ENCODE data around the gene TBC1D17. TPM values are rescaled to one million over a fixed set of nuclear protein-coding genes. Genes with fewer than 3 reads are reported as not detected.

The TBC1D17 gene
- total RNA-seq, 1 experiment from 2014 or later: 35.1 TPM

DNA sequence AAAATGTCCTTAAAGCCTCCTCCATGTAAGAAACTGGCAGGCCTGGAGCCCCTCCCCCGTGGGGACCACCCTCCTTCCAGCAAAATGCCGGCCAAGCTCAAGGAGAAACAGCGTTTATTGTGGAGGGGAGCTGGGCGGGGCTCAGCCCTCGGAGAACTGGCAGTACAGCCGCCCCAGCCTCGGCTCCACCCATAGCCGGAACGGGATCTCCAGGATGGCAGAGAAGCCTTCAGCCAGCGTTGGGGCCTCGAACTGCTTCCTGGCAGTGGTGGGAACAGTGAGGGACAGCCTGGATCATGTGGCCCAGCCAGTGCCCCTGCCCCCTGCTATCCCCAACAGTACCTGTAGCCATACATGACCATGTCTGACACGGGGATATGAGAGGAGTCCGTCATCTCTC is 16.4 kb upstream of the TBC1D17 start:
- H3K4me1 ChIP-seq (ENCODE audit: insufficient read depth, low read length, poor library complexity, severe bottlenecking): peaks cover 17% of the 10 kb centered on the region
- TF ChIP-seq, protein P1, sequence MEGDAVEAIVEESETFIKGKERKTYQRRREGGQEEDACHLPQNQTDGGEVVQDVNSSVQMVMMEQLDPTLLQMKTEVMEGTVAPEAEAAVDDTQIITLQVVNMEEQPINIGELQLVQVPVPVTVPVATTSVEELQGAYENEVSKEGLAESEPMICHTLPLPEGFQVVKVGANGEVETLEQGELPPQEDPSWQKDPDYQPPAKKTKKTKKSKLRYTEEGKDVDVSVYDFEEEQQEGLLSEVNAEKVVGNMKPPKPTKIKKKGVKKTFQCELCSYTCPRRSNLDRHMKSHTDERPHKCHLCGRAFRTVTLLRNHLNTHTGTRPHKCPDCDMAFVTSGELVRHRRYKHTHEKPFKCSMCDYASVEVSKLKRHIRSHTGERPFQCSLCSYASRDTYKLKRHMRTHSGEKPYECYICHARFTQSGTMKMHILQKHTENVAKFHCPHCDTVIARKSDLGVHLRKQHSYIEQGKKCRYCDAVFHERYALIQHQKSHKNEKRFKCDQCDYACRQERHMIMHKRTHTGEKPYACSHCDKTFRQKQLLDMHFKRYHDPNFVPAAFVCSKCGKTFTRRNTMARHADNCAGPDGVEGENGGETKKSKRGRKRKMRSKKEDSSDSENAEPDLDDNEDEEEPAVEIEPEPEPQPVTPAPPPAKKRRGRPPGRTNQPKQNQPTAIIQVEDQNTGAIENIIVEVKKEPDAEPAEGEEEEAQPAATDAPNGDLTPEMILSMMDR (conservative IDR thresholded peaks at IDR 0.05; ENCODE audit: low read depth, low read length): no peak
- TF ChIP-seq EZH2 (IDR thresholded peaks at IDR 0.05; ENCODE audit: borderline replicate concordance, low read depth, low read length, poor library complexity, severe bottlenecking): no peak
- no peaks in the 10 kb centered on the region for H3K9me3 ChIP-seq (ENCODE audit: low read depth, low read length, poor library complexity, severe bottlenecking)
- ChIA-PET POLR2A (ENCODE audit: low non-redundant PET) (no interaction called here), CTCF (no interaction called here)
- H3K36me3 ChIP-seq (ENCODE audit: insufficient read depth, low read length, poor library complexity, severe bottlenecking): peaks cover 84% of the 10 kb centered on the region
- H3K27me3 ChIP-seq (replicated peaks; ENCODE audit: insufficient read depth, low read depth, low read length, poor library complexity): no peaks in the 10 kb centered on the region
- intact Hi-C loops (cut with micrococcal nuclease; ENCODE audit: unreplicated experiment): no loop called here
- BruUV-seq (replicated peaks): no TSS peak
- H3K4me3 ChIP-seq (ENCODE audit: low read depth, low read length, poor library complexity, severe bottlenecking): no peak overlapping the region
- peak; percentile 79 for DNase-seq (ENCODE audit: low spot score)
- H3K27ac ChIP-seq (ENCODE audit: low read depth, low read length, poor library complexity, severe bottlenecking): peak overlapping the region; percentile 37

DNA sequence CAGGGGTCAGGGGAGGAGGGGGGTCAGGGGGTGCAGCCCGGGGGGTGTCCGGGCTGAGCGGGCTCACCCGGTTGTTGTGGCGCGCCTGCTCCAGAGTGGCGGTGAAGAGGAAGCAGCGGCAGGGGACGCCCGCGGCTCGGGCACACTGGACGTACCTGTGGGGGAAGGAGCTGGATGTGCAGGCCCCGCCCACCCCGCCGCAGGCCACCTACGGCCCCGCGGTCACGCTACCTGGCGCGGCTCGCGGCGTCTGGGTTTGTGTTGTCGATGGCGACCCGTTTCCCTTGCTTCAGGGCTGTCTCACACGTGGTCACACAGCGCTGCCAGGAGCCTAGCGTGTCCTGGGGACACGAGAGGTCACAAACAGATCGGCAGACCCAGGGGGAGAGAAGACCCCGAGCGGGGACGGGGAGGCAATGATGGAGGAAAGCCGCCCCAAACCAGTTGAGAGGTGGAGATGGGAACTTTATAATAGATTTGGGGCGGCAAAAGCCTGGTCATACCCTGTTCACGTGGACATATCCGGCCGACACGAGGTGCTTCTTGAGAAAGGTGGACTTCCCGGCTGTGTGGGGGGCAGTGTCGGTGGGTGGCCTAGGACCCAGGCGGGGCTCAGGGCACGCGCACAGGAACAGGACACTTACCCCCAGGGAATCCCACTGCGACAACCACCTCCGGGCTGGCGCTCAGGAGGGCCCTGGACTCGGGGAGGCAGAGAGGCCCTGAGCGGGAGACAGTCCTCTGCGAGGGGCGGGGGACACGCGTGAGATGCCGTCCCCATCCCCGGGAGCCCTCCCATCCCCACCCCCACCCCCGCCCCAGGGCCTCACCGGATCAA is 15.7 kb upstream of the TBC1D17 start:
- TF ChIP-seq, protein P1 (conservative IDR thresholded peaks at IDR 0.05; ENCODE audit: low read depth, low read length): no peak
- TF ChIP-seq EZH2 (IDR thresholded peaks at IDR 0.05; ENCODE audit: borderline replicate concordance, low read depth, low read length, poor library complexity, severe bottlenecking): no peak
- Histone ChIP-seq H3K27me3 (replicated peaks; ENCODE audit: insufficient read depth, low read depth, low read length, poor library complexity) (no peaks in the 10 kb centered on the region), H3K4me1 (ENCODE audit: insufficient read depth, low read length, poor library complexity, severe bottlenecking) (peaks cover 23% of the 10 kb centered on the region), H3K27ac (ENCODE audit: low read depth, low read length, poor library complexity, severe bottlenecking) (no peak overlapping the region), H3K4me3 (ENCODE audit: low read depth, low read length, poor library complexity, severe bottlenecking) (no peak overlapping the region), H3K9me3 (ENCODE audit: low read depth, low read length, poor library complexity, severe bottlenecking) (no peaks in the 10 kb centered on the region), H3K36me3 (ENCODE audit: insufficient read depth, low read length, poor library complexity, severe bottlenecking) (peaks cover 78% of the 10 kb centered on the region)
- intact Hi-C loops (cut with micrococcal nuclease; ENCODE audit: unreplicated experiment): no loop called here
- ChIA-PET CTCF (no interaction called here), POLR2A (ENCODE audit: low non-redundant PET) (no interaction called here)
- no peak for DNase-seq (ENCODE audit: low spot score)
- no TSS peak for BruUV-seq (replicated peaks)

DNA sequence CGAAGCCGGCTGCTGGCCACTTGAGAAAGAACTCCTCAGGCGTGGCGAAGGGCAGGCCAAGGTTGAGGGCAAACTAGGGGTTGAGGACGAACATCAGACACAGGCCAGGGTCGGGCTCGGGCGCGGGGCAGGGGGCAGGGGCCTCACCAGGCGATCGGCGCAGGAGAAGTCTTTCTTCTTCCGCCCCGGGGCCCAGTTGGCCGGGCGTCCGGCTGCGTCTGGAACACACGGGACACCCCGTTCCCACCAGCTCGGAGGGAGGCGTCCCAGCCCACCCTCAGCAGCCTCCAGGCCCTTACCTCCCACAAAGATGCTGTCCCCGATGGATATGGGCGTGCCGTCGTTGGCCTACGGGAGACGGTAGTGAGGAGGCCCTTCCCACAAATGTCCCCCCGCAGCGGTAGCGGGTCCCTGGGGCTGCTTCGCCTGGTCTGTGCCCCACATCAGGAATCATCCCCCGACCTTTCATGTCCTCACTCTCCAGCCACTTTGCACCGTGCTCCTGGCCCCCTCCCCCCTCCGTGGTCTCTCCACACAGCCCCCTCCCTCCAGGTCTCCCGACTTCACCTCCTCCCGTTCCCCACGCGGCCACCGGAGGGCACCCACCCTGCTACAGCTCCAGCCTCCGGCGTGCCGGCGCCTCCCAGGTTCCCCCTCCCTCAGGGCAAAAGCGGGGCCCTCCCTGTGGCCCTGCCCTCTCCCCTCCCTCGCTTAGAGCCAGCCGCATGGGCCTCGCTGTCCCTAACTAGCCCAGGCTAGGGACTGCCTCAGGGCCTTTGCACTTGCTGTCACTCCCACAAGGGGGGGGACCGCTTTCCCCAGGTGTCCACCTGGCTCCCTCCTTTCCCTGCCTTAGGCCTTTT is 14.9 kb upstream of the TBC1D17 start:
- ChIA-PET POLR2A (ENCODE audit: low non-redundant PET) (no interaction called here), CTCF (no interaction called here)
- intact Hi-C loops (cut with micrococcal nuclease; ENCODE audit: unreplicated experiment): no loop called here
- Histone ChIP-seq H3K4me3 (ENCODE audit: low read depth, low read length, poor library complexity, severe bottlenecking) (no peak overlapping the region), H3K36me3 (ENCODE audit: insufficient read depth, low read length, poor library complexity, severe bottlenecking) (peaks cover 69% of the 10 kb centered on the region), H3K4me1 (ENCODE audit: insufficient read depth, low read length, poor library complexity, severe bottlenecking) (peaks cover 23% of the 10 kb centered on the region), H3K27ac (ENCODE audit: low read depth, low read length, poor library complexity, severe bottlenecking) (peak overlapping the region; percentile 20), H3K27me3 (replicated peaks; ENCODE audit: insufficient read depth, low read depth, low read length, poor library complexity) (no peaks in the 10 kb centered on the region), H3K9me3 (ENCODE audit: low read depth, low read length, poor library complexity, severe bottlenecking) (no peaks in the 10 kb centered on the region)
- DNase-seq (ENCODE audit: low spot score): peak; percentile 66
- BruUV-seq (replicated peaks): no TSS peak
- TF ChIP-seq EZH2 (IDR thresholded peaks at IDR 0.05; ENCODE audit: borderline replicate concordance, low read depth, low read length, poor library complexity, severe bottlenecking): no peak
- TF ChIP-seq, protein P1 (conservative IDR thresholded peaks at IDR 0.05; ENCODE audit: low read depth, low read length): peak; percentile 56
